ENCODE data around the gene SEPTIN1. TPM values are rescaled to one million over a fixed set of nuclear protein-coding genes. Genes with fewer than 3 reads are reported as not detected.
"Not testable (repeated sequence)": the region's sequence is repeated elsewhere in the genome, so short reads cannot be mapped to it uniquely, and the experiment has no call there.

Gene SEPTIN1
- total and polyA plus RNA-seq, 5 experiments from 2014 or later = 178 to 249 (median 222) TPM

GRCh38 chr16:30342751-30343490, 39.4 kb downstream of the SEPTIN1 start:
- Mint-ChIP-seq H3K4me3 (no peak overlapping the region), H3K4me1 (peaks cover 3 to 19% (median 10%) of the 10 kb centered on the region in 4 donors), H3K27ac (peak overlapping the region in 4 of 10 donors; percentile 12 to 37 (median 18)), H3K36me3 (no peaks in the 10 kb centered on the region), H3K27me3 (no peaks in the 10 kb centered on the region), H3K9me3 (no peaks in the 10 kb centered on the region)
- ATAC-seq (no peak), DNase-seq (no peak)
- POLR2A ChIA-PET = interaction anchor here (0.7 to 2.2 kb wide), 3 partner anchors 11 to 389 kb away, joined by 3 to 4 read pairs (median 4); no protein-coding TSS in a partner anchor

GRCh38 chr16:30341971-30342370, 40.4 kb downstream of the SEPTIN1 start:
- H3K27me3 Mint-ChIP-seq, H3K4me3 Mint-ChIP-seq, H3K36me3 Mint-ChIP-seq, ATAC-seq, H3K27ac Mint-ChIP-seq, H3K9me3 Mint-ChIP-seq: not testable (repeated sequence)
- DNase-seq = peak in 1 of 10 donors; percentile 14
- POLR2A ChIA-PET = interaction anchor here (0.6 to 1.0 kb wide), 5 partner anchors 27 to 390 kb away, joined by 3 to 7 read pairs (median 3); no protein-coding TSS in a partner anchor
- peaks cover 3 to 22% (median 14%) of the 10 kb centered on the region in 4 donors for H3K4me1 Mint-ChIP-seq

- no peaks in the 10 kb centered on the region for H3K9me3 Mint-ChIP-seq
- peaks cover 8 to 31% (median 21%) of the 10 kb centered on the region in 4 donors for H3K4me1 Mint-ChIP-seq
- H3K27me3 Mint-ChIP-seq = no peaks in the 10 kb centered on the region
- DNase-seq = peak in 2 of 10 donors; percentile 36 to 37
- peak overlapping the region in 8 of 10 donors; percentile 43 to 86 (median 82) for H3K27ac Mint-ChIP-seq
- H3K36me3 Mint-ChIP-seq = no peaks in the 10 kb centered on the region
- peak; percentile 56 to 81 for ATAC-seq
- H3K4me3 Mint-ChIP-seq = peak overlapping the region; percentile 24 to 79 (median 48)
- POLR2A ChIA-PET = interaction anchor here (1.1 kb wide), 1 partner anchor 77 kb away, joined by 3 read pairs; no protein-coding TSS in a partner anchor
Observed at GRCh38 chr16:30340621-30341020, 41.7 kb downstream of the SEPTIN1 start.

DNA sequence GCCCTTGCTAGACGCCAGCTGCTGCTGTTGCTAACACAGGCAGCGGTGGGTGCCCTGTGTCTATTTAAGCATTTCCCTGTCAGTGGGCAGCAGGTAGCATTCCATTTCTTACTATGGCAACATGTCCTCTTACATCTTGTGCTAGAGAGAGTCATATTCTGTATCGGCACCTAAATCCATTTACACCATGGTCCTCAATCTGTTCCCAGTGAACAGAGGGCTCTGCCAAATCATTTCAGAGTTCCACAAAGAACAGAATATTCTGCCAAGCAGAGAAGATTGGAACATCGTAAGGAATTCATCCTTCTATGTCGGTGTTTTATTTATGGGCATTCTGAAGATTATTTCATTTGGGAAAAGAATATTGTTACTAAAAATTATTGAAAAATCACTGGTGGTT, 43.6 kb downstream of the SEPTIN1 start:
- H3K36me3 Mint-ChIP-seq, H3K27me3 Mint-ChIP-seq, H3K9me3 Mint-ChIP-seq, ATAC-seq, DNase-seq, H3K4me3 Mint-ChIP-seq: not testable (repeated sequence)
- H3K27ac Mint-ChIP-seq = peak overlapping the region in 1 of 10 donors; percentile 7
- POLR2A ChIA-PET = interaction anchor here (0.6 kb wide), 1 partner anchor 54 kb away, joined by 3 read pairs; no protein-coding TSS in a partner anchor
- peaks cover 8 to 36% (median 28%) of the 10 kb centered on the region in 4 donors for H3K4me1 Mint-ChIP-seq

DNA sequence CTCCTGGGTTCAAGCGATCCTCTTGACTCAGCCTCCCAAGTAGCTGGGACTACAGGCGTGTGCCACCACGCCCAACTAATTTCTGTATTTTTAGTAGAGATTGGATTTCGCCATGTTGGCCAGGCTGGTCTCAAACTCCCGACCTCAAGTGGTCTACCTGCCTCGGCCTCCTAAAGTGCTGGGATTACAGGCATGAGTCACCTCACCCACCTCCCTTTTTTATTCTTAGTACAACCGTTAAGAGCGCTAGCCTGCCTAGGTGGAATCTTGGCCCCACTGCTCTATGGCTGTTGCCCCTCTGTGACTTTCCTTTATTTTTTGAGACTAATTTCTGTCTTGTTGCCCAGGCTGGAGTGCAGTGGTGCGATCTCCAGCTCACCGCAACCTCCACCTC, 44.4 kb downstream of the SEPTIN1 start:
- POLR2A ChIA-PET = interaction anchor here (1.0 kb wide), 1 partner anchor 9 kb away, joined by 3 read pairs; no protein-coding TSS in a partner anchor
- not testable (repeated sequence) for H3K27ac Mint-ChIP-seq, ATAC-seq, DNase-seq, H3K27me3 Mint-ChIP-seq, H3K9me3 Mint-ChIP-seq, H3K36me3 Mint-ChIP-seq
- Mint-ChIP-seq H3K4me3 (peak overlapping the region in 3 of 10 donors; percentile 6 to 65 (median 47)), H3K4me1 (peaks cover 8 to 36% (median 30%) of the 10 kb centered on the region in 4 donors)

DNA sequence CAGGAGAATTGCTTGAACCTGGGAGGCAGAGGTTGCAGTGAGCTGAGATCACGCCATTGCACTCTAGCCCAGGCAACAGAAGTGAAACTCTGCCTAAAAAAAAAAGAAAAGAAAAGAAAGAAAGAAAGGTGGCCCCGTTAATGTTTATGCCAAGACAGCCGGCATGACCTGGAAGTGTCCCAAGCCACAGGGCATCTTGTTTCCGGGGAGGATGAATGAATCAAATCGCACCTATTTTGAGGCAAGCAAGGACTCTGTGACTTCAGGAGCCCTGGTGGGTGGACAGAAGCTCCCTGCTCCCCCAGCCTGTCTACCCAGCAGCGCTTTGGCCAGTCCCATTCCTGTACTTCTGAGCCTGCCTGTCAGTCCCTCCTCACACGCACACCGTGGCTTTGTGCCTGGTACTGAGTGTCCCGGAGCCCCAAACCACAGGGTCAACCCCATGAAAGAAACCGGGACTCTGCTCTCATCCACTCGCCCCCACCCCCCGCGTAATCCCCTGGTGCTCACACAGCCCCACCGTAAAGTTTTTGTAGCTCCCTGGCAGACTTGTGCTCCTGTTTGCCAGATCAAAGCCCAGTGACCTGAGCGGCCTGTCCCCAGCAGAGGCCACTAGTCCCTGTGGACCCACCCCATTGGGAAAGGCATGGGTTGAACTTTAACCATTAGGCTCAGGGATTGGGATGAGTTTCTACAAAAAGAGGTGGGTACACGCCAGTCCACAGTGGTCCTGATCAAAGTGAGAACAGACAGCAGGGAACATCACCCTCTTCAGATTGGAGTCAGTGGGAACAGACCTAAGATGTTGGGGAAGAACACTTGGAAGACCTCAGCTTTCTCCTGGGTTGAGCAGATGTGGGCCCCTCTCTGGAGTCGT, 46.5 kb downstream of the SEPTIN1 start:
- H3K4me3 Mint-ChIP-seq = peak overlapping the region; percentile 83 to 94 (median 86)

DNA sequence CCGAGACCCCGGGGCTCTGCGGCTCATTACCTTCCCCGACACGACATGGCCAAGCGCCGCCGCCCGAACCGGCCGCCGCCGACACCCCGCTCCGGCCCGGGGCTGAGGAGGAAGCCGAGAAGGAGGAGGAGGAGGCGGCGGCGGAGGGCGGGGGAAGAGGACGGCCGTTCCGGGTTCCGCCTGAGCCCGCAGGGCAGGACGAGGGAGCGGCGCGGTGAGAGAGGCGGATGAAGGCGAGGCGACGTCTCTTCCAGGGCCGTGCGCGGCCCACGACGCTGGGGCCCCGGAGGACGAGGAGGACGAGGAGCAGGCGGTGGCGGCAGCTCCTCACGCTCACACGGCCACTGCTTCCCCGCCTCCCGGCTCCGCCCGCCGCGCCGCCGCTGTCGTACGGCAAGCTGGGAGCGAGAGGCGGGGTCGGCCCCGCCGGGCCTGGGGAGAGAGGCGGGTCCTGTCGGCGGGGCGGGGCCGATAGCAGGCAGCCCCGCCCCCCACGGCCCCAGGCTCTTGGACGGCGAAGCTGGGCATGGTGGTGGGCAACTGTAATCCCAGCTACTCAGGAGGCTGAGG, 47.2 kb downstream of the SEPTIN1 start:
- peak overlapping the region; percentile 83 to 94 (median 86) for H3K4me3 Mint-ChIP-seq
- peak; percentile 73 to 97 (median 82) for DNase-seq
- H3K36me3 Mint-ChIP-seq, H3K27me3 Mint-ChIP-seq, H3K9me3 Mint-ChIP-seq: not testable (repeated sequence)
- H3K27ac Mint-ChIP-seq = peak overlapping the region in 9 of 10 donors; percentile 66 to 95 (median 90)
- POLR2A ChIA-PET = interaction anchor here (0.6 to 2.1 kb wide), 16 partner anchors 12 to 269 kb away, joined by 3 to 21 read pairs (median 4); partner anchors contain the start of genes CD2BP2, CORO1A, DCTPP1 and SEPTIN1
- peak; percentile 74 to 77 for ATAC-seq
- H3K4me1 Mint-ChIP-seq = peaks cover 4 to 47% (median 28%) of the 10 kb centered on the region in 4 donors

More for the DNA sequence above, 46.5 kb downstream of the SEPTIN1 start:
- H3K27me3 Mint-ChIP-seq = no peaks in the 10 kb centered on the region
- H3K36me3 Mint-ChIP-seq = peaks cover 0 to 2% (median 0%) of the 10 kb centered on the region in 3 donors
- H3K27ac Mint-ChIP-seq = peak overlapping the region in 9 of 10 donors; percentile 66 to 95 (median 90)
- POLR2A ChIA-PET = interaction anchor here (0.5 to 2.1 kb wide), 16 partner anchors 11 to 582 kb away, joined by 3 to 21 read pairs (median 4); partner anchors contain the start of genes CD2BP2, CORO1A, DCTPP1 and SEPTIN1
- peaks cover 7 to 46% (median 31%) of the 10 kb centered on the region in 4 donors for H3K4me1 Mint-ChIP-seq
- no peaks in the 10 kb centered on the region for H3K9me3 Mint-ChIP-seq
- DNase-seq = peak in 3 of 10 donors; percentile 23 to 72 (median 45)
- peak in 1 of 2 donors; percentile 22 for ATAC-seq

DNA sequence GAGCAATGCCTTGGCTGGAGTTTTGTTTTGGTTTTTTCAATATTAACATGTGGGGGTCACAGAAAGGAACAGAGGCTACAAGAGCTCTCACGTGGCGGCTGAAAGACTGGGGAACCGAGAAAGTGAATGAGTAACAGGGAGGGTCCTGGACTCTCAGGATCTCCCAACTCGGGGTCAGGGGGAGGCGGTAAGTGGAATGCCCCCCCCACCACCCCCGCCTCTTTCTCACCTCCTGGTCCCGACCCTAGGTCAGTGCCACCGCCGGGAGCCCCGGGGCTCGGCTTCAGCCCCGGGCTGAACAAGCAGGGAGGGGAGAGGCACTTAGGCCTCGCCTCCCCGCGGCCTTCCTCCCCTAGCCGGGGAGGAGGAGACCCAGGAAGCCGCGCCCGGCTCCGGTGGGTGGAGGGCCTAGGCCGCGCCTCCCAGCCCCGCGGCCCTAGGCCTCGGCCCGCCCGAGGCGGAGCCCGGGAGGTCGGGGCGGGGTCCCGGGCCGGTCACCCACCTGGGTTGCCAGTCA, 47.8 kb downstream of the SEPTIN1 start:
- H3K27me3 Mint-ChIP-seq, H3K36me3 Mint-ChIP-seq, H3K9me3 Mint-ChIP-seq: not testable (repeated sequence)
- peak; percentile 88 to 90 for ATAC-seq
- Mint-ChIP-seq H3K4me3 (peak overlapping the region; percentile 87 to 98 (median 94)), H3K27ac (peak overlapping the region in 9 of 10 donors; percentile 66 to 96 (median 90)), H3K4me1 (peaks cover 4 to 44% (median 25%) of the 10 kb centered on the region in 4 donors)
- POLR2A ChIA-PET = interaction anchor here (0.6 to 2.1 kb wide), 8 partner anchors 20 to 184 kb away, joined by 3 to 21 read pairs (median 6); partner anchors contain the start of genes CD2BP2 and ZNF771
- peak; percentile 76 to 90 (median 83) for DNase-seq

Other genes with a start within 250 kb of the SEPTIN1 start
- 100 to 1,000 TPM; 881 to 897 TPM for gene CORO1A, start 199.0 kb downstream of the SEPTIN1 start, total RNA-seq
- 1,000 to 10,000 TPM; 1,262 to 1,424 (median 1,364) TPM for gene CORO1A, start 199.0 kb downstream of the SEPTIN1 start, polyA plus RNA-seq
- gene BOLA2B, start 188.9 kb downstream of the SEPTIN1 start, total RNA-seq = 10 to 100 TPM; 66.6 to 73.1 TPM
- 100 to 1,000 TPM; 225 to 251 (median 237) TPM for gene BOLA2B, start 188.9 kb downstream of the SEPTIN1 start, polyA plus RNA-seq
- gene SLX1A, start 188.7 kb downstream of the SEPTIN1 start, total RNA-seq = 10 to 100 TPM; 32.5 to 47.1 TPM
- gene SLX1A, start 188.7 kb downstream of the SEPTIN1 start, polyA plus RNA-seq = 10 to 100 TPM; 35.6 to 60.2 (median 44.2) TPM
- gene SULT1A3, start 183.3 kb downstream of the SEPTIN1 start, total RNA-seq = 10 to 100 TPM; 26.9 to 29.4 TPM
- 1 to 10 TPM in 1 of 3 donors, under 1 TPM in 1, not detected in 1; 0.47 to 1.3 TPM for gene SULT1A3, start 183.3 kb downstream of the SEPTIN1 start, polyA plus RNA-seq
- gene NPIPB13, start 134.1 kb downstream of the SEPTIN1 start, total RNA-seq = 10 to 100 TPM; 30.8 to 40.8 TPM
- gene NPIPB13, start 134.1 kb downstream of the SEPTIN1 start, polyA plus RNA-seq = under 1 TPM; 0.22 to 0.59 (median 0.40) TPM
- 10 to 100 TPM; 62.9 to 66.8 TPM for gene CD2BP2, start 27.3 kb downstream of the SEPTIN1 start, total RNA-seq
- gene CD2BP2, start 27.3 kb downstream of the SEPTIN1 start, polyA plus RNA-seq = 10 to 100 TPM; 20.6 to 21.9 (median 21.7) TPM
- gene TBC1D10B, start 12.1 kb downstream of the SEPTIN1 start, total RNA-seq = 10 to 100 TPM; 32.9 to 36.9 TPM
- gene TBC1D10B, start 12.1 kb downstream of the SEPTIN1 start, polyA plus RNA-seq = 10 to 100 TPM in 1 of 3 donors, 1 to 10 TPM in 2; 6.6 to 10.5 (median 7.3) TPM
- gene MYL11, start 7.8 kb downstream of the SEPTIN1 start, total RNA-seq = 1 to 10 TPM in 1 of 2 experiments, not detected in 1; 1.9 TPM
- gene MYL11, start 7.8 kb downstream of the SEPTIN1 start, polyA plus RNA-seq = 1 to 10 TPM in 2 of 3 donors, not detected in 1; 1.1 to 4.2 TPM
- gene ZNF48, start 12.9 kb upstream of the SEPTIN1 start, total RNA-seq = 10 to 100 TPM; 12.7 to 14.3 TPM
- 10 to 100 TPM in 1 of 3 donors, 1 to 10 TPM in 2; 6.1 to 11.7 (median 7.5) TPM for gene ZNF48, start 12.9 kb upstream of the SEPTIN1 start, polyA plus RNA-seq
- gene ZNF771, start 25.0 kb upstream of the SEPTIN1 start, total RNA-seq = 1 to 10 TPM; 5.5 to 7.6 TPM
- 1 to 10 TPM; 2.1 to 6.7 (median 3.8) TPM for gene ZNF771, start 25.0 kb upstream of the SEPTIN1 start, polyA plus RNA-seq
- 10 to 100 TPM; 15.2 to 16.7 TPM for gene DCTPP1, start 47.5 kb upstream of the SEPTIN1 start, total RNA-seq
- 10 to 100 TPM; 63.0 to 79.6 (median 64.0) TPM for gene DCTPP1, start 47.5 kb upstream of the SEPTIN1 start, polyA plus RNA-seq
- gene SEPHS2, start 63.3 kb upstream of the SEPTIN1 start, total RNA-seq = 10 to 100 TPM; 52.3 to 55.1 TPM
- gene SEPHS2, start 63.3 kb upstream of the SEPTIN1 start, polyA plus RNA-seq = 10 to 100 TPM; 45.5 to 60.7 (median 55.0) TPM
- gene ITGAL, start 90.2 kb upstream of the SEPTIN1 start, total RNA-seq = 100 to 1,000 TPM; 334 to 339 TPM
- gene ITGAL, start 90.2 kb upstream of the SEPTIN1 start, polyA plus RNA-seq = 100 to 1,000 TPM; 121 to 157 (median 124) TPM
- 1 to 10 TPM; 8.3 to 8.5 TPM for gene ZNF768, start 144.0 kb upstream of the SEPTIN1 start, total RNA-seq
- gene ZNF768, start 144.0 kb upstream of the SEPTIN1 start, polyA plus RNA-seq = 1 to 10 TPM; 1.1 to 2.1 (median 1.5) TPM
- gene ZNF747, start 152.3 kb upstream of the SEPTIN1 start, total RNA-seq = 10 to 100 TPM; 21.8 to 21.9 TPM
- gene ZNF747, start 152.3 kb upstream of the SEPTIN1 start, polyA plus RNA-seq = 10 to 100 TPM in 2 of 3 donors, 1 to 10 TPM in 1; 9.5 to 12.0 (median 11.4) TPM
- 10 to 100 TPM; 18.8 to 19.3 TPM for gene ZNF764, start 175.8 kb upstream of the SEPTIN1 start, total RNA-seq
- gene ZNF764, start 175.8 kb upstream of the SEPTIN1 start, polyA plus RNA-seq = 1 to 10 TPM; 3.6 to 6.5 (median 4.0) TPM
- gene ZNF688, start 189.2 kb upstream of the SEPTIN1 start, total RNA-seq = 10 to 100 TPM; 19.9 to 21.2 TPM
- gene ZNF688, start 189.2 kb upstream of the SEPTIN1 start, polyA plus RNA-seq = 10 to 100 TPM; 21.2 to 22.0 (median 21.7) TPM
- gene ZNF785, start 203.1 kb upstream of the SEPTIN1 start, total RNA-seq = 10 to 100 TPM; 22.8 to 23.3 TPM
- gene ZNF785, start 203.1 kb upstream of the SEPTIN1 start, polyA plus RNA-seq = 1 to 10 TPM; 1.6 to 3.5 (median 3.4) TPM
- gene ZNF689, start 227.8 kb upstream of the SEPTIN1 start, total RNA-seq = 10 to 100 TPM; 10.8 to 13.7 TPM
- gene ZNF689, start 227.8 kb upstream of the SEPTIN1 start, polyA plus RNA-seq = 10 to 100 TPM in 2 of 3 donors, 1 to 10 TPM in 1; 7.7 to 12.5 (median 11.0) TPM